SU-DHL-6 (cell line): ENCODE measurements around the gene PDE6D.
"Not testable (repeated sequence)": the region's sequence is repeated elsewhere in the genome, so short reads cannot be mapped to it uniquely, and the experiment has no call there.

Experiments used
- H2AFZ ChIP-seq: fragments of 200-600 bp; sonication (generic); 2 replicates; pipeline ENCODE4 v1.6.1; 2014; ENCODE audit warnings: low read depth, mild to moderate bottlenecking, moderate library complexity, mixed read lengths, antibody characterized with exemption, low read length; ENCODE audit not compliant: severe bottlenecking
- H3F3A ChIP-seq: fragments of 200-600 bp; shearing (Covaris generic); 2 replicates; pipeline ENCODE4 v1.6.0; 2016; ENCODE audit warnings: antibody characterized with exemption, mild to moderate bottlenecking; ENCODE audit not compliant: insufficient read depth
- H3K27ac ChIP-seq: fragments of 200-600 bp; sonication (generic); 2 replicates; pipeline ENCODE4 v1.5.1; 2016; ENCODE audit warnings: low read depth, mild to moderate bottlenecking, low read length, moderate library complexity, mixed read lengths
- H3K27me3 ChIP-seq: fragments of 200-600 bp; sonication (generic), shearing (Covaris generic); 2 replicates; pipeline ENCODE4 v1.6.0; 2014; ENCODE audit warnings: mild to moderate bottlenecking, low read length
- H3K36me3 ChIP-seq: fragments of 200-600 bp; sonication (generic); 2 replicates; pipeline ENCODE4 v1.6.1; 2014; ENCODE audit warnings: mild to moderate bottlenecking, low read length, mixed read lengths
- H3K4me2 ChIP-seq: fragments of 300-600, 200-600 bp; shearing (Covaris generic), sonication (generic); 2 replicates; pipeline ENCODE4 v1.6.0; 2014; ENCODE audit warnings: low read length, low read depth, mild to moderate bottlenecking; ENCODE audit not compliant: poor library complexity, severe bottlenecking
- H3K4me3 ChIP-seq: fragments of 200-600 bp; sonication (generic); 2 replicates; pipeline ENCODE4 v1.5.1; 2014; ENCODE audit warnings: antibody characterized with exemption, low read length, mild to moderate bottlenecking, mixed read lengths; ENCODE audit not compliant: insufficient read depth, poor library complexity, severe bottlenecking
- H3K79me2 ChIP-seq: fragments of 200-600 bp; sonication (generic); 2 replicates; pipeline ENCODE4 v1.6.1; 2014; ENCODE audit warnings: mild to moderate bottlenecking, low read length, moderate library complexity; ENCODE audit not compliant: insufficient read depth
- H3K9ac ChIP-seq: fragments of 200-600 bp; sonication (generic); 2 replicates; pipeline ENCODE4 v1.7.0; 2014; ENCODE audit warnings: mild to moderate bottlenecking, low read length
- H3K9me2 ChIP-seq: fragments of 200-600 bp; sonication (generic); replicated peaks from 2 replicates; pipeline ENCODE4 v1.6.1; 2014; ENCODE audit warnings: low read length; ENCODE audit not compliant: insufficient read depth
- H3K9me3 ChIP-seq: fragments of 200-600 bp; sonication (generic); 2 replicates; pipeline ENCODE4 v1.6.1; 2014; ENCODE audit warnings: low read length, mixed read lengths; ENCODE audit not compliant: insufficient read depth
- H4K20me1 ChIP-seq: fragments of 200-600 bp; sonication (generic); 2 replicates; pipeline ENCODE4 v1.6.1; 2014; ENCODE audit warnings: low read depth, mild to moderate bottlenecking, antibody characterized with exemption, low read length, moderate library complexity, mixed read lengths
- EZH2phosphoT487 ChIP-seq: fragments of 200-600 bp; sonication (generic), shearing (Covaris generic); conservative IDR thresholded peaks from 2 replicates; pipeline ENCODE4 v1.6.1; 2018; ENCODE audit warnings: mild to moderate bottlenecking, antibody characterized with exemption, low read length, moderate library complexity, mixed read lengths
- TF ChIP-seq, protein P1 (sequence below): fragments of 200-600 bp; sonication (generic); IDR thresholded peaks from one replicate; pipeline ENCODE4 v1.5.1; 2017; ENCODE audit warnings: antibody characterized with exemption, mild to moderate bottlenecking, low read length, moderate library complexity; ENCODE audit not compliant: insufficient read depth, poor library complexity, severe bottlenecking

Gene PDE6D

GRCh38 chr2:231713730-231714638 lies 67.1 kb downstream of the PDE6D start:
- H2AFZ ChIP-seq = no peak overlapping the region
- no peaks in the 10 kb centered on the region for H3K27me3 ChIP-seq
- H3K36me3 ChIP-seq = peaks cover 38% of the 10 kb centered on the region
- H3K4me3 ChIP-seq = no peak overlapping the region
- H3K9ac ChIP-seq = peak overlapping the region; percentile 3; the same call in 1 of the 2 replicates
- TF ChIP-seq, protein P1, sequence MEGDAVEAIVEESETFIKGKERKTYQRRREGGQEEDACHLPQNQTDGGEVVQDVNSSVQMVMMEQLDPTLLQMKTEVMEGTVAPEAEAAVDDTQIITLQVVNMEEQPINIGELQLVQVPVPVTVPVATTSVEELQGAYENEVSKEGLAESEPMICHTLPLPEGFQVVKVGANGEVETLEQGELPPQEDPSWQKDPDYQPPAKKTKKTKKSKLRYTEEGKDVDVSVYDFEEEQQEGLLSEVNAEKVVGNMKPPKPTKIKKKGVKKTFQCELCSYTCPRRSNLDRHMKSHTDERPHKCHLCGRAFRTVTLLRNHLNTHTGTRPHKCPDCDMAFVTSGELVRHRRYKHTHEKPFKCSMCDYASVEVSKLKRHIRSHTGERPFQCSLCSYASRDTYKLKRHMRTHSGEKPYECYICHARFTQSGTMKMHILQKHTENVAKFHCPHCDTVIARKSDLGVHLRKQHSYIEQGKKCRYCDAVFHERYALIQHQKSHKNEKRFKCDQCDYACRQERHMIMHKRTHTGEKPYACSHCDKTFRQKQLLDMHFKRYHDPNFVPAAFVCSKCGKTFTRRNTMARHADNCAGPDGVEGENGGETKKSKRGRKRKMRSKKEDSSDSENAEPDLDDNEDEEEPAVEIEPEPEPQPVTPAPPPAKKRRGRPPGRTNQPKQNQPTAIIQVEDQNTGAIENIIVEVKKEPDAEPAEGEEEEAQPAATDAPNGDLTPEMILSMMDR = peak; percentile 94
- no peak for TF ChIP-seq EZH2phosphoT487
- H3K9me3 ChIP-seq = no peaks in the 10 kb centered on the region
- H3F3A ChIP-seq = peaks cover 58% of the 10 kb centered on the region
- H4K20me1 ChIP-seq = peaks cover 13% of the 10 kb centered on the region; the same call in 1 of the 2 replicates
- H3K79me2 ChIP-seq = peaks cover 37% of the 10 kb centered on the region
- no peaks in the 10 kb centered on the region for H3K9me2 ChIP-seq
- H3K27ac ChIP-seq = peak overlapping the region; percentile 76
- H3K4me2 ChIP-seq = no peak overlapping the region

GRCh38 chr2:231713406-231713729 lies 67.7 kb downstream of the PDE6D start:
- not testable (repeated sequence) for H3K27me3 ChIP-seq, H3K4me2 ChIP-seq, H3K4me3 ChIP-seq, H3K9ac ChIP-seq, H3K9me3 ChIP-seq, H2AFZ ChIP-seq, H3K9me2 ChIP-seq
- Histone ChIP-seq H3K36me3 (peaks cover 42% of the 10 kb centered on the region), H3K79me2 (peaks cover 43% of the 10 kb centered on the region), H4K20me1 (peaks cover 13% of the 10 kb centered on the region; the same call in 1 of the 2 replicates), H3F3A (peaks cover 63% of the 10 kb centered on the region), H3K27ac (peak overlapping the region; percentile 76)

GRCh38 chr2:231712451-231713021 lies 68.5 kb downstream of the PDE6D start:
- Histone ChIP-seq H3K4me3 (peak overlapping the region; percentile 99), H3K27ac (peak overlapping the region; percentile 99), H3K79me2 (peaks cover 44% of the 10 kb centered on the region), H4K20me1 (peaks cover 13% of the 10 kb centered on the region; the same call in 1 of the 2 replicates), H3K4me2 (peak overlapping the region; percentile 87), H3K9ac (peak overlapping the region; percentile 100), H3K36me3 (peaks cover 42% of the 10 kb centered on the region), H3F3A (peaks cover 63% of the 10 kb centered on the region)
- H3K9me3 ChIP-seq, H3K9me2 ChIP-seq, H3K27me3 ChIP-seq, H2AFZ ChIP-seq: not testable (repeated sequence)

- peak overlapping the region; percentile 99 for H3K4me3 ChIP-seq
- H3K27ac ChIP-seq = peak overlapping the region; percentile 99
- H4K20me1 ChIP-seq = peaks cover 13% of the 10 kb centered on the region; the same call in 1 of the 2 replicates
- peak overlapping the region; percentile 100 for H3K9ac ChIP-seq
- H3K36me3 ChIP-seq = peaks cover 42% of the 10 kb centered on the region
- no peaks in the 10 kb centered on the region for H3K27me3 ChIP-seq
- peaks cover 4% of the 10 kb centered on the region; the same call in 1 of the 2 replicates for H3K9me3 ChIP-seq
- no peak overlapping the region for H2AFZ ChIP-seq
- H3F3A ChIP-seq = peaks cover 60% of the 10 kb centered on the region
- no peaks in the 10 kb centered on the region for H3K9me2 ChIP-seq
- H3K4me2 ChIP-seq = peak overlapping the region; percentile 87
- TF ChIP-seq, protein P1 = no peak
- no peak for TF ChIP-seq EZH2phosphoT487
- peaks cover 44% of the 10 kb centered on the region for H3K79me2 ChIP-seq
Measured at GRCh38 chr2:231711677-231712450, 69.2 kb downstream of the PDE6D start.
